SH-SY5Y (cell line): ENCODE results near the gene LUZP1.

Experiments used
- GATA2 ChIP-seq: IDR thresholded peaks from 2 replicates; pipeline ENCODE4 v1.6.1; 2011; ENCODE audit warnings: mild to moderate bottlenecking, low read depth, low read length
- GATA3 ChIP-seq: IDR thresholded peaks from 2 replicates; pipeline ENCODE4 v1.6.1; 2011; ENCODE audit warnings: low read depth, mild to moderate bottlenecking, low read length, moderate library complexity

The LUZP1 gene

DNA sequence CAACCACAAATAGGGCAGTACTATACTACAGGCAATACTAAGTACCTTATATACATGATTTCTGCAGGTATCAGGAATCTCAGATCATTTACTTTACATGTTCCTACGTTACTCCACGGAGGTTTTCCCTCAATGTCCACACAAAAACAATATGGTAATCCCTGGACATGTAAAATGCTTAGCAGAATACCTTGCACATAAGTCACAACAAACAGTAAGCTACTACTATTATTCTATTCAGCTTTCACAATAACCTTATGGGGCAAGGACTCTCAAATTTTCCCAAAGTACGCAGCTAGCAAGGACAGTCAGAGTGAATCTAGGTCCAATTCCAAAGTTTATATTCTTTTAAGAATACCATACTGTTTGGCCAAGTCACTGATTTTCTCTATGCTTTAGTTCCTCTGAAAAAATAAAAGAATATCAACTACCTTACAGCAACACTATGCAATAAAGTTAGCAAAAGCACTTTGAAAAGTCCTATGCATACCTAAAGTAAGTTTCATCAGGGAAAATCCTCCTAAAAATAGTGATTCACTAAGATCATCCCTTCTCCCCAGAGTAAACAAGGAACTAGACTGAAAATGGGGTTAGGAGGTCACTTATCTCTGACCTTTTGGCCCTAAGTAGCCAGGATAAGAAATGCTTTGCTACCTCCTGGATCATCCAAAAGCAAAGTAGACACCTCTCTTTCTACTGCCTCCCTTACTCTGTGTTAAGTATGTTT, 67.4 kb downstream of the LUZP1 start:
- TF ChIP-seq GATA2, result no peak
- TF ChIP-seq GATA3, result no peak

- TF ChIP-seq GATA3 (no peak), GATA2 (no peak)
These were observed 68.4 kb downstream of the LUZP1 start for GRCh38 chr1:23100074-23100748.

- TF ChIP-seq GATA2 (no peak), GATA3 (no peak)
These were observed 69.5 kb downstream of the LUZP1 start for GRCh38 chr1:23099171-23099536.

GRCh38 chr1:23098463-23099170, 70.0 kb downstream of the LUZP1 start:
- no peak for TF ChIP-seq GATA3
- no peak for TF ChIP-seq GATA2

- no peak for TF ChIP-seq GATA3
- TF ChIP-seq GATA2, result no peak
These were observed 71.3 kb downstream of the LUZP1 start for GRCh38 chr1:23097316-23097715.

GRCh38 chr1:23092447-23092846, 76.2 kb downstream of the LUZP1 start:
- no peak for TF ChIP-seq GATA2
- no peak for TF ChIP-seq GATA3

DNA sequence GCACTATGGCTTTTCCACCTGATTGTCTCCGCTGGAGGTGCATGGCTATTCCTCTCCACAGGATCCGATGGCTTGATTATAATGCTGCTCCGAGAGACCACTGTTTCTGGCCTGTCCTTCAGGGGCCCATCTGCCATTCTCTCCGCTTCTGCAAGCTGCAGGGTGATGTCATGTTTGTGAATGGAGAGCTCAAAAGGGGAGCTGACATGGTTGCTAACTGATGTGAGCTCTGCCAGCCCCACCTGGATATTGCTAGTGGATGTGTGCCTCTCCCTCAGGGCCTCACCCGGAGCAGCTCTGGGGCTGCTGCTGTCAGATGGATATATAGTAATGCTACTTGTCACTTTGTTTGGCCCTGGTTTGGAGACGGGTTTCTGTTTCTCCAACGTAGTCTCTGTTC, 77.1 kb downstream of the LUZP1 start:
- TF ChIP-seq GATA3 (no peak), GATA2 (no peak)

DNA sequence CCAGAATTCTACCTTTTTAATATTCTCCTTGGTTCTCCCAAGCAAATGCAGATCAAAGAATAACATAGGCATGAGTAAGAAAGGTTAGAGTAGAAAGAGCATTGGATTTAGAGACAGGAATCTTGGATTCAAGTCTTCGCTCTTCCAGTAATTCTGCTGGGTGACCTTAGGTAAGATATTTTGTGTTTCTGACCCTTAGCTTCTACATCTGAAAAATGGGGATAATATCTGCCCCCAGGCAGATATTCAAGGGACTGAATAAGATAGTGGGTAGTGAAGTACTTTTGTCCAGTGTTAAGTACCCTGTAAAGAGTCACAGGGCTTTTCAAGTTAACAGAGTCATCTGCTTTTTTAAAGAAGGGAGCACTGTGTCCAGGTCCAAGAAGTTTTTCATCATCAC, 78.6 kb downstream of the LUZP1 start:
- TF ChIP-seq GATA2, result no peak
- no peak for TF ChIP-seq GATA3

GRCh38 chr1:23088027-23088426, 80.6 kb downstream of the LUZP1 start:
- TF ChIP-seq GATA3 (no peak), GATA2 (no peak)

DNA sequence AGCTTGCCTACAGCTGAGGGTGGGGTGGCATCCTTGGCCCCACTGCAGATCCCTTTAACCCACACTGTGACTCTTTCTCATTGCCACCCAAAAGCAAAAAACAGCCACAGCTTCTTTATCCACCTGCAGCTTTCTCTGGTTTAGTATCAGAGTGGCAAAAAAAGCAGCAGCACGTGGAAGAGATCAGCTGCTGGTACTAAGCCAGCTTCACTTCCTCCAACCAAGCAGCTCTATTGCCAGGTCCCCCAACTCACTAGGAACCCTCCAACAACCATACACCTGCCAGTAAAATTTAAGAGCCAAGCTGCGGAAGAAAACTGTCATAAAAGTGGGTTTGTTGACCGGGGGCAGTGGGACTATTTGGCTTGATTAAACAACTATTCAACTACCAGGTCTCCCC, 83.0 kb downstream of the LUZP1 start:
- TF ChIP-seq GATA3, result no peak
- TF ChIP-seq GATA2, result no peak

- TF ChIP-seq GATA2 (no peak), GATA3 (no peak)
These were observed 83.8 kb downstream of the LUZP1 start for GRCh38 chr1:23084880-23085279.

DNA sequence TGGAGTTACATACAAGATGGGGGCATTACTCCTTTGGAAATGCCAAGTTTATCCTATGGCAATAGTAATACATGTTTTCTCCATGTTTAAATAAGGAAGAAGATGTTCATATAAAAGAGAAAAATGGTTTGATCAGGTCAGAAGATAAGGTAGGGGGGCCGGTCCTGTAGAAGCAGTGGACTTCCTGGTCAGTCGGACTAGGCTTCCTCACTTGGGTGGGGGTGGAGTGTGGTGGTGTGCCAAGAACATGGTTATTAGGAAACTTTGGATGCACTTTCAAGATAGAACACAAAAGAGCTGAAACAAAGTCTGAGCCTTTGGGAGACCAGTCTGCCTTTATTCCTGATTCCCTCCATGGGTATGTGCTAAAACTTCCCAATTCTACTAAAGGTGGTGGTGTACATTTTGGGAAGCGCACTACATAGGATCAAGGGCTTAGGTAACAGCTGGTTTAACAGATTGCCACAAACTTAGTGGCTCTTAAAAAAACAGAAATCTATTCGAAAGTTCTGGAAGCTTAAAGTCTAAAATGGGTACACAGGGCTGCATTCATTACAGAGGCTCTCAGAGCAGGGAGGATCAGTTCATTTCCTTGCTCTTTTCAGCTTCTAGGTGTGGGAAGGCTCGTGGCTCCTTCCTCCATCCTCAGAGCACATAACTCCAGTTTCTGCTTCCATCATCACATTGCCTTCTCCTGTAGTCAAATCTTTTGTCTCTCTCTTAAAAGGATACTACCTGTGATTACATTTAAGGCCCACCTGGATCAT, 84.8 kb downstream of the LUZP1 start:
- TF ChIP-seq GATA3 (no peak), GATA2 (no peak)

DNA sequence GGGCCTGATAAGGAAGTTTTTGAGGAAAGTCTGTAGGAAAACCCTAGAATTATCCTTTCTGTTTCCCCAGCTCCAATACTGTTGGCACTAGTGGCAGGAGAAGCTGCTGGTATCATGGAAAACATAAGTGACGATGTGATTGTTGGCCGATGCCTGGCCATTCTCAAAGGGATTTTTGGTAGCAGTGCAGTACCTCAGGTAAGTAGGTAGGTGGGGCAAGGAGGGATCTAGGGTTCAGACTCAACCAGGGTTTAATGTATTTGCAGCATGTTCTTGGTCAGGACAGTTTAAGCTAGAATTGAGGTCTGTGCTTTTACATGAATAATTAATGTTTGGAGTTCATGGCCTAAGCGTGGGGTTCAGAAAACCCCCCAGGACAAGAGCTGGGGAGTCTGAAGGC, 87.3 kb downstream of the LUZP1 start:
- no peak for TF ChIP-seq GATA2
- no peak for TF ChIP-seq GATA3

DNA sequence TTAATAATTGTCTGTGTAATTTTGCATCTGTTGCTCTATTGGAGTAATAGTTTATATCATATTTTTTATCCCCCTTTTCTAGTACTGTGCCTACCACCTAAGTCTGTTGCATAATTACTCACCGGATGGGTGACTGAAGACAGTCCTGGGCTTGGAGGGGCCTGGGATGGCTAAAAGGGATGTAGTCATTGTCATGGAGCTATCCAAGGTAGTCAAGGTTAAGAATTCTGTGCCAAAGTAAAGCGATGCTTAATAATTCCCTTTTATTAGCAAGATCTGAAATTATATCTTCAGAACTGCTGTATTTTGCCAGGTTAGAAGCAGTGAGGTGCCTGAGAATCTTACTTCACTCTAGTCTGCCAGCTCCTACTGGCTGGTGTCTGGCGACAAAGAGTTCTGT, 87.8 kb downstream of the LUZP1 start:
- TF ChIP-seq GATA3 (no peak), GATA2 (no peak)
